NCI-H1694 treated with DMSO at 0.1 percent for 48 hours (cell line): Measurements from ENCODE around the gene RASSF7.
A peak's percentile ranks its signal among the peaks of the same experiment; 100 is the strongest.
"Not testable (repeated sequence)": the region's sequence is repeated elsewhere in the genome, so short reads cannot be mapped to it uniquely, and the experiment has no call there.

ENCODE experiments used
- DNase-seq: peaks from one replicate; lab custom pipeline; 2025; lab: John Stamatoyannopoulos, UW

The RASSF7 gene

GRCh38 chr11:560305-561147 is at the start of gene RASSF7, which contains the start of gene LMNTD2:
Gene RASSF7, plus strand, starts transcription at chr11:560970. Its CDS starts 799 bp downstream, at chr11:561769.
Gene LMNTD2, minus strand, starts transcription at chr11:560738. Its CDS starts 22 bp downstream, at chr11:560716.
- peak; percentile 66 for DNase-seq

DNA sequence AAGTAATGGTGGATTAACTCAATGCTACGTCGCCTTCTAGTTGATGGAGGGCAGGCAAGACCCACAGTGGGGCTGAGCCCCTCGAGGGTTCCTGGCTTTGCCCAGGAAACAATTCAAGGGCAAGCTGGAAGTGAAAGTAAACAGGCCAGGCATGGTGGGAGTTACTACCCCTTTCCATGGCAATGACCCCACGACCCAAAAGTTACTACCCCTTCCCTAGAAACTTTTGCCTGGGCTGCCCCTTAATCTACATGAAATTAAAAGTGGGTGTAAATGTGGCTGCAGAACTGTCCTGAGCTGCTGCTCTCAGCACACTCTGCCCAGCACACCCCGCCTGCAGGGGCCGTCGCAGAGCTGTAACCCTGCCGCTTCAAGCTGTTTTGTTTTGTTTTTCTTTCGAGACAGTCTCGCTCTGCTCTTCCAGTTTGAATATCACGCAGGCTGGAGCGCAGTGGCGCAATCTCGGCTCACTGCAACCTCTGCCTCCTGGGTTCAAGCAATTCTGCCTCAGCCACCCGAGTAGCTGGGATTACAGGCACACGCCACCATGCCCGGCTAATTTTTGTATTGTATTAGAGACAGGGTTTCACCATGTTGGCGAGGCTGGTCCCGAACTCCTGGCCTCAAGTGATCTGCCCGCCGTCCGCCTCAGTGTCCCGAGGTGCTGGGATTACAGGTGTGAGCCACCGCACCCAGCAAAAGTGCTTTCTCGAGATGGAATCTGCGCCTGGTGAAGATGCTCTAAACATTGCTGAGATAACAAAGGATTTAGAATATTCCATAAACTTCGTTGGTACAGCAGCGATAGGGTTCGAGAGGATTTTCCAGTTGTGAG is 47.8 kb upstream of the RASSF7 start:
- DNase-seq: no peak

- no peak for DNase-seq
Measured at GRCh38 chr11:514606-515005, 46.2 kb upstream of the RASSF7 start.

- DNase-seq: no peak
Measured at GRCh38 chr11:515131-515530, 45.6 kb upstream of the RASSF7 start.

- no peak for DNase-seq
Measured at GRCh38 chr11:516400-516799, 44.4 kb upstream of the RASSF7 start.

- DNase-seq: not testable (repeated sequence)
Measured at GRCh38 chr11:516918-517685, 43.7 kb upstream of the RASSF7 start.

DNA sequence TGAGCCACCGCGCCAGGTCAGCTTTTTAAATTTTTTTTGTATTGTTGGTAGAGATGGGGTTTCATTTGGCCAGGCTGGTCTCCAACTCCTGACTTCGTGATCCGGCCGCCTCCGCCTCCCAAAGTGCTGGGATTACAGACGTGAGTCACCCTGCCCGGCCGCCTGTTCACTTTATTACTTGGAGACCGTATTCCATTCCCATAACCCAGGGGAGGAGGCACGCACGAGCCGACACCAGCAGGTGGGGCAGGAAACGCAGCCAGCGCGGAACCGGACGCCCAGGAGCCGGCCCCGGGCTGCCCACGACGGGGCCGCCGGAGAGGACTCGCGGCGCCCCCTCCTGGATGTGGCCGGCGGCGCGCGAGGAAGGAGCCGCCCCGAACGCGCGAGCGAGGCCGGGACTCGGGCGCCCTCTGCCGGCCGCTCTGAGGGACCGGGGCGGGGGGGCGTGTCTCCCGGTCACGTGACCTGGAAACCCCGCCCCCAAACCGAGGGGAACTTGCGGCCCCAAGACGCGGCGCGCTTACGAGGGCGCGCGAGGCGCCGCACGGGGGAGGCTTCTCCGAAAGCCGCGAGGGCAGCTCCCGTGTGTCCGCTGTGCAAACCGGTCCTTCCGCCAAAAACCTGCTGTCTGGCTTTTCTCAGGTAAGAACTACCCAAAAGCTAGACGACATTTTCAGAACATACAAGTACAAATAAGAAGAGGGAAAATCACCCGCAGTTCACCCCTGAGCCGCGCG is 42.1 kb upstream of the RASSF7 start:
- DNase-seq: no peak

- DNase-seq: no peak
Measured at GRCh38 chr11:520428-521176, 40.2 kb upstream of the RASSF7 start.

DNA sequence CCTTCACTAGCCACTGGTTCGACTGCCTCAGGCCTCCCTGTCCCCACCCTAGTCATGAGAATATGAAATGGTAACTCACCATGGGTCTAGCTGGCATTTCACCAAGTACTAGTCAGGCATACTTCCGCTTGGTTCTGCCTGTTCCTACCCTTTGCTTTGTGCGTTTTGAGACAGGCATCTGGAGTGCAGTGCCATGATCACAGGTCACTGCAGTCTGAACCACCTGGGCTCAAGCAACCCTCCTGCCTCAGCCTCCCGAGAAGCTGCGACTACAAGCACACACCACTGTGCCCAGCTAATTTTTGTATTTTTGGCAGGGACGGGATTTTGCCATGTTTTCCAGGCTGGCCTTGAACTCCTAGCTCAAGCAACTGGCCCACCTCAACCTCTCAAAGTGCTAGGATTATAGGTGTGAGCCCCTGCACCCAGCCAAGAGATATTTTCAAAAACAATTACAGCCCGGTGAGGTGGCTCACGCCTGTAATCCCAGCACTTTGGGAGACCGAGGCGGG is 39.5 kb upstream of the RASSF7 start:
- DNase-seq: no peak

- DNase-seq: no peak
Measured at GRCh38 chr11:526192-526591, 34.6 kb upstream of the RASSF7 start.

DNA sequence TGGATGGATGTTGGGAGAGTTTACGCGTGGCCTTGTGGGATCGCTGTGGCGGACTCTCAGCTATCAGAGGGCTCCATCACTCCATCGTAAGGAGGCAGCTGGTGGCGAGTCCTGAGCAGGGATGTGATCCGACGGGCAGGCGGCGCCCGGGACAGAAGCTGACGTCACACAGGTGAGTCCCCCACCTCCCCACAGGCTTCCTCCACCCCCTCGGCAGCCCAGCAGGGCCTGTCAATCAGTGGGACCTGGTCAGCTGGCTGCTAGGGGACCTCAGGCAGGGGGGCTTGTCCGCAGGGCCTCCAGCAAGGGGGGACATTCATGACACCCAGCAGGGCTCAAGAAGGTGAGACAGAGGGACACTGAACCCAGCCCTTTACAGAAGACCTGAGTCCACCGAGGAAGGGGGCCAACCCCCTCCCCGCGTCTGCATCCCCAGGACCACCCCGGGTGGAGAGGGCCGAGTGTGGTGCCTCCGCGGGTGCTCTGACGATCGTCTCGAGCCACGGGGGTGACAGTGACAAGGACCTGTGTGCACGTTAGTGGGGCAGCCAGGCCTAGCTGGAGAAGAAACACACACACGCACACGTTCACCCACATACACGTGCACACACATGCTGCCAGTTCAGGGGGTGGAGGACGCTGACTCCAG is 32.5 kb upstream of the RASSF7 start:
- DNase-seq: no peak

GRCh38 chr11:528815-529727 is 31.7 kb upstream of the RASSF7 start:
- no peak for DNase-seq

- DNase-seq: no peak
Measured at GRCh38 chr11:529728-530411, 30.9 kb upstream of the RASSF7 start.

- DNase-seq: no peak
Measured at GRCh38 chr11:530960-531831, 29.6 kb upstream of the RASSF7 start.

DNA sequence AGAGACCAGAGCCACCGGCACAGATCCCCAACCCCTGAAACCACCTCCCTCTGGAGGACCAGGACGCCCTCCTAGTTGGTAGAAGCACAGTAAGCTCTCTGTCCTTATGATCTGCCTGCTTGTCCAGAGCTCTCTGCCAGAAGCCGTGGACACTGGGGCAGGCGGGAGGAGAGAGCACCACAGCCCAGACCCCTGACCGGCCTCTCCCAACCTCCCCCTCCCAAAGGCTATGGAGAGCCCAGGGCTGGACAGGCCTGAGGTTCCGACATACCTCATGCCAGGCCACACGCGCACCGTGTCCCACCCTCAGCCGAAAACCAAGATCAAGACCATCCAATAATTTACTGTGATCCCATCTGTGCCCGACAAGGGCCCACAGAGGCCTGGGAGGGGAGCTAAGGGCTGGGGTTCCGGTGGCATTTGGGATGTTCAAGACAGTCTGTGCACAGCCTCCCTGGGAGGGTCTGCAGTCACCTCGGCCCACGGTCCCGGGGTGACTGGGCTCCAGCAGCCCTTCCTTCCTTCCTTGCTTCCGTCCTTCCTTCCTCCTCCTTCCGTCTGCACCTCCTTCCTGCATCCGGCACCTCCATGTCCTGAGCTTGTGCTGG is 28.7 kb upstream of the RASSF7 start:
- DNase-seq: no peak

DNA sequence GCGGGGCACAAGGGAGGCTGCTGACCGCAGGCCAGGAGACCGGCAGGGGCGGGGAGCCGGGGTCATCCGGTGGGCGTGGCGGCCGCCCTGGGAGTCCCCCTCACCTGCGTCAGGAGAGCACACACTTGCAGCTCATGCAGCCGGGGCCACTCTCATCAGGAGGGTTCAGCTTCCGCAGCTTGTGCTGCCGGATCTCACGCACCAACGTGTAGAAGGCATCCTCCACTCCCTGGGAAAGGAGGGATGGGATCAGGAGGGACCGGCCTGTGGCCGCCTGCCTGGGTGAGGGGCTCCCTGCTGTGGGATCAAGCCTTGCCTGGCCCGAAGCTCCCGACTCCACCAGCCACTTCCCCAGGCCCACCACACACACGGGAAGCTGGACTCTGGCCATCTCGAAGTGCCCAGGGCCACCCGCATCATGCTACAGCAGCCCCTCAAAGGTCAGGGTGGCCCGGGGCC is 28.2 kb upstream of the RASSF7 start:
- no peak for DNase-seq
